Lung (tissue), 16 donors: ENCODE results near the gene CARD6. TPM values are rescaled to one million over a fixed set of nuclear protein-coding genes. Genes with fewer than 3 reads are reported as not detected.
"Not testable (repeated sequence)": the region's sequence is repeated elsewhere in the genome, so short reads cannot be mapped to it uniquely, and the experiment has no call there.

Experiments
- ATAC-seq: fragments of 200-7000 bp; cut with Tn5 transposase; one replicate; pipeline ENCODE4 v1.9.1; 2020; ENCODE audit warnings: moderate number of reproducible peaks; ENCODE audit not compliant: insufficient read depth, low FRiP score
- DNase-seq, 3 donors: peaks; one replicate each; pipeline ENCODE4 v3.0.0-alpha.2; 2013 to 2017
- H3K27ac ChIP-seq, 2 donors: one replicate each; pipeline ENCODE4 v1.5.1; 2013; ENCODE audit warnings: mild to moderate bottlenecking in 2 of 2, moderate library complexity in 2 of 2, control low read depth in 1 of 2, inconsistent platforms in 1 of 2, low read depth in 1 of 2, low read length in 1 of 2
- H3K27me3 ChIP-seq, 3 donors: one replicate each; pipeline ENCODE4 v1.5.1; 2013; ENCODE audit warnings: low read length in 2 of 3; ENCODE audit not compliant: control insufficient read depth in 3 of 3, insufficient read depth in 3 of 3
- H3K36me3 ChIP-seq, 4 donors: one replicate each; pipeline ENCODE4 v1.5.1; 2013; ENCODE audit warnings: low read length in 4 of 4, mild to moderate bottlenecking in 1 of 4, moderate library complexity in 1 of 4; ENCODE audit not compliant: control insufficient read depth in 4 of 4, insufficient read depth in 4 of 4
- H3K4me1 ChIP-seq, 5 donors: one replicate each; pipeline ENCODE4 v1.5.1; 2013; ENCODE audit warnings: low read length in 5 of 5, mild to moderate bottlenecking in 2 of 5, moderate library complexity in 1 of 5; ENCODE audit not compliant: control insufficient read depth in 5 of 5, insufficient read depth in 5 of 5
- H3K4me3 ChIP-seq: one replicate; pipeline ENCODE4 v1.5.1; 2013; ENCODE audit warnings: mild to moderate bottlenecking, control low read depth, moderate library complexity
- H3K9ac ChIP-seq, 2 donors: one replicate each; pipeline ENCODE4 v1.5.1; 2013; ENCODE audit warnings: low read length in 2 of 2, control low read depth in 1 of 2; ENCODE audit not compliant: insufficient read depth in 1 of 2
- H3K9me3 ChIP-seq, 4 donors: one replicate each; pipeline ENCODE4 v1.5.1; 2013; ENCODE audit warnings: low read length in 3 of 4, mild to moderate bottlenecking in 1 of 4, moderate library complexity in 1 of 4; ENCODE audit not compliant: control insufficient read depth in 4 of 4, insufficient read depth in 3 of 4
- CTCF ChIP-seq: IDR thresholded peaks from 2 replicates; pipeline ENCODE4 v1.5.1; 2012; ENCODE audit warnings: mild to moderate bottlenecking; ENCODE audit errors: control extremely low read depth, extremely low read depth
- WGBS, 2 donors: extraction: QIAGEN DNeasy Blood & Tissue Kit; methylation state at CpG; one replicate each; pipeline ENCODE4 v1.1.7; 2013; 5-methylcytosine and 5-hydroxymethylcytosine counted together
- long read RNA-seq, 5 donors: transcript quantifications; one replicate each; lab custom pipeline, GENCODE V29; 2026
- polyA plus RNA-seq, 2 donors: library from polyadenylated mRNA; stranded (reverse); fragments of 200-250 nt; gene quantifications; one replicate each; pipeline ENCODE4 v1.2.1, GENCODE V29; 2013
- total RNA-seq, 2 donors: library from RNA; depleted of rRNA in 1 of 2; stranded (reverse); fragments of >200 nt in 1 of 2; gene quantifications; one replicate each; pipeline ENCODE4 v1.2.1, GENCODE V29; 2014 to 2021
- donor health status: control.
- donor health status: control.
- donor health status: Bipolar disorder and iron deficiency.
- donor health status: healthy.
- donor health status: DM: yes; HTN: yes; CAD: no.

CARD6 gene
- 10 to 100 TPM; 13.5 to 15.9 TPM for total RNA-seq
- polyA plus RNA-seq = 10 to 100 TPM in 1 of 2 donors, 1 to 10 TPM in 1; 6.2 to 11.9 TPM
- long read RNA-seq, donor 1, full-length matches to known transcripts = 1 of 1 reads
- long read RNA-seq, donor 1, partial matches to known transcripts = 0 of 1 reads
- long read RNA-seq, donor 1, other reads (novel, unspliced or antisense) = 0 of 1 reads
- long read RNA-seq, donor 2 = 0 reads
- long read RNA-seq, donor 3 = 0 reads
- long read RNA-seq, donor 4 = 0 reads
- long read RNA-seq, donor 5 = 0 reads

GRCh38 chr5:40841068-40841805, at the start of gene CARD6:
CARD6 (plus strand) TSS chr5:40841367; CDS start chr5:40841383, 16 bp downstream.
- no peaks in the 10 kb centered on the region for H3K27me3 ChIP-seq
- DNase-seq = peak in 2 of 3 donors; percentile 65 to 70
- no peak within 1 kb of the TSS for H3K4me3 ChIP-seq
- H3K36me3 ChIP-seq = peaks cover 0 to 6% (median 0%) of the 10 kb centered on the region in 4 donors
- peak within 1 kb of the TSS; percentile 63 to 78 for H3K27ac ChIP-seq
- H3K9ac ChIP-seq = peak within 1 kb of the TSS; percentile 52 to 69
- peaks cover 0 to 11% (median 3%) of the 10 kb centered on the region in 5 donors for H3K4me1 ChIP-seq
- H3K9me3 ChIP-seq = no peaks in the 10 kb centered on the region
- TF ChIP-seq CTCF = no peak
- ATAC-seq = peak; percentile 64
- 10% methylated on average over 9 of the region's 9 CpGs for WGBS, 2 donors

- no peaks in the 10 kb centered on the region for H3K27me3 ChIP-seq
- DNase-seq = peak in 1 of 3 donors; percentile 18
- H3K9me3 ChIP-seq = peaks cover 0 to 3% (median 0%) of the 10 kb centered on the region in 4 donors
- peak overlapping the region in 1 of 2 donors; percentile 33 for H3K27ac ChIP-seq
- no peak for TF ChIP-seq CTCF
- no peak overlapping the region for H3K9ac ChIP-seq
- no peak for ATAC-seq
- peaks cover 0 to 7% (median under 1%) of the 10 kb centered on the region in 4 donors for H3K36me3 ChIP-seq
- 53 to 56% methylated on average over 3 of the region's 3 CpGs for WGBS, 2 donors
- no peak overlapping the region for H3K4me3 ChIP-seq
- H3K4me1 ChIP-seq = peaks cover 0 to 22% (median 3%) of the 10 kb centered on the region in 5 donors
These were observed 49.4 kb upstream of the CARD6 start for GRCh38 chr5:40791715-40792139.

- H3K4me1 ChIP-seq = peaks cover 0 to 22% (median 3%) of the 10 kb centered on the region in 5 donors
- 92 to 94% methylated on average over 10 of the region's 10 CpGs for WGBS, 2 donors
- H3K27me3 ChIP-seq, H3K9me3 ChIP-seq, H3K4me3 ChIP-seq, H3K9ac ChIP-seq, DNase-seq, H3K27ac ChIP-seq, H3K36me3 ChIP-seq, ATAC-seq: not testable (repeated sequence)
These were observed 48.5 kb upstream of the CARD6 start for GRCh38 chr5:40792691-40793090.

- not testable (repeated sequence) for H3K27ac ChIP-seq, ATAC-seq, H3K9me3 ChIP-seq, H3K27me3 ChIP-seq, H3K36me3 ChIP-seq, DNase-seq, H3K9ac ChIP-seq, H3K4me3 ChIP-seq
- H3K4me1 ChIP-seq = peaks cover 0 to 22% (median 3%) of the 10 kb centered on the region in 5 donors
These were observed 46.8 kb upstream of the CARD6 start for GRCh38 chr5:40794340-40794739.

GRCh38 chr5:40794877-40795276, 46.3 kb upstream of the CARD6 start:
- peaks cover 0 to 22% (median 3%) of the 10 kb centered on the region in 5 donors for H3K4me1 ChIP-seq
- H3K27ac ChIP-seq, ATAC-seq, H3K4me3 ChIP-seq, H3K36me3 ChIP-seq, H3K9ac ChIP-seq, H3K9me3 ChIP-seq, DNase-seq, H3K27me3 ChIP-seq: not testable (repeated sequence)
- 90 to 94% methylated on average over 3 of the region's 3 CpGs for WGBS, 2 donors
